ENCODE results near the gene OPN1SW.

OPN1SW gene

GRCh38 chr7:128792471-128793180 is 17.0 kb upstream of the OPN1SW start:
- DNase-seq, result no peak

DNA sequence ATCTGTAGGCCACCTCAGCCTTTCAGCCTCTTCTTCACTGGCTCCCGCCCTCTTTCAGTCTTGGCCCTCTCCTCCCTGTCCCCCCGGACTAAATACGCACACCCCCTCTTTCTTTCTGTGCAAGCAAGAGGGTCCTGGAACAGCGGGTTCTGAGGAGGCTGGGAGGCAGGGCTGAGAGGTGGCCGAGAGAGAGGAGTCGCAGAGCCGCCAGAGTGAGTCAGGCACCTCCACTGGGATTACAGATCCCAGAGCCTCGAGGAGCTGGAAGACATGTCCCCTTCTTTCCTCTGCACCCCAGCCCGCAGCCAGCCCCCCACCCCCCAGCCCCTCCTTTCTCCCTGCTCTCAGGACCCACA is 16.4 kb upstream of the OPN1SW start:
- no peak for DNase-seq

DNA sequence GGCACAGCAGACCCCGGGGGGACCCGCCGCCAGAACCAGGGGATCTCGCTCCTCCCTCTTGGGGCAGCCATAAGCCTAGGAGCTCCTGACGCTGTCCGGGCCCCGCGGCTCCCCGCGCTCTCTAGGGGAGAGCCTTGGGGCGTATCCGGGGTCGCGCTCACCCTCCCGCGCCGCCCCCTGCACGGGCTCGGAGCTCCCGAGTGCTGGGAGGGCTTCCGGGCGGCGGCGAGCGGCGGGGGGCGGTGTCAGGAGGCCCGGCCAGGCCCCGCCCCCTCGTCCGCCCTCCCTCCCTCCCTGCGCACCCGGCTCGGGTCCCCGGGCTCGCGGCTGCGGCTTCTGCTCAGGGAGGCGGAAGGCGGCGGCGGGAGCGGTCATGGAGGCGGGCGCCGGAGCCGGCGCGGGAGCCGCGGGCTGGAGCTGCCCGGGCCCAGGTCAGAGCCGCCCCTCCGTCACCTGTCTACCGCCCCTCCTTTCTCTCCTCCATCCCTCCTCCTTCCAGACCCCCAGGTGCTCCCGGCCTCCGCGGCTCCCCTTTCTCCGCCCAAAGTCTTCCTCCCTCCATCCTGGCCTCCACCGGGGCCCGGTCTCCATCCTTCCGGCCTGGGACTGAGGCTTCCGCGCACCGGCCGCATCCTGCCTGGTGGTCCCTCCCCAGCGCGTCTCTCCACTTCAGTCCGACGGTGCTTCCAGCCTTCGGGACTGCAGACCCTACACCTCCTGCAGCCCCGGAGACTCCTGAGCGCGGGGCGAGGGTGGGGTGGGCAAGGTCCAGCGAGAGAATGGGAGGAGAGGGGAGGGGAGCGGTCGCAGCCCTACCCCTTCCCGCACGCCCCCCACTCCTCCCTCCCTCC is 15.8 kb upstream of the OPN1SW start, which contains the start of gene CCDC136:
CCDC136 (plus strand) TSS at position 848 of the 851 bp plus-strand sequence. CDS start 444 bp downstream, outside the sequence.
- peak; percentile 75 for DNase-seq

- DNase-seq, result no peak
Measured at GRCh38 chr7:128790315-128791041, 14.9 kb upstream of the OPN1SW start.

GRCh38 chr7:128788446-128789412 is 13.1 kb upstream of the OPN1SW start:
- no peak for DNase-seq

- no peak for DNase-seq
Measured at GRCh38 chr7:128785738-128786137, 10.1 kb upstream of the OPN1SW start.

DNA sequence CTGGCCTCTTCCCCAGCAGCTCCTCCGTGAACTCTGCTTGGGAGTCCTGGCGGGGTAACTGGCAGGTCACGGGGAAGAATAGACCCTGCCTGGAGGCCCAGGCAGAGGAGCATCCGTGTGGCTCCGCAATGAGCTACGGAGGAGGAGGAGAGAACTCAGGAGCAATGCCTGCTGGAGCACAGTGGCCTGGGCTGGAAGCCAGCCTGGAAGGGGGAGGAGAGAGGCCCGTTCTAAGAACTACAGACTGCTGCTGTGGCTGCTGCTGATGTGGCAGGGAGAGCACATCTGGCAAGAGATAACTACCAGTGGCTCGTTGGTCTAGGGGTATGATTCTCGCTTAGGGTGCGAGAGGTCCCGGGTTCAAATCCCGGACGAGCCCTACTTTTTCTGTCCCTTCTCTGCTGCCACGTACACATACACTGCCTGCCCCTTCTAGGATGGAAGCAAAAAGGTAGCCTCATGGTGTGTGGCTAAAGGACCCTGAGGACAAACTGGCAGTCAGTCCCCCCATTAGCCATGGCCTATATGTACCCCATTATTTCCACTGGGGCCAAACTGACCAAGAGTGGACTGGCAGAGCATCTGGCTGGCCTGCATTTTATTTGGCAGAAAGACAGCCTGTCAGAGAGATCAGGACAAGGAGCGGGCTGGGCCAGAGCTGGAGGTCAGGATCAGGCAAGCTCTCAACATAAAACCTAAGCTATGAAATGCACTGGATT is 7.7 kb upstream of the OPN1SW start:
- DNase-seq, result no peak

DNA sequence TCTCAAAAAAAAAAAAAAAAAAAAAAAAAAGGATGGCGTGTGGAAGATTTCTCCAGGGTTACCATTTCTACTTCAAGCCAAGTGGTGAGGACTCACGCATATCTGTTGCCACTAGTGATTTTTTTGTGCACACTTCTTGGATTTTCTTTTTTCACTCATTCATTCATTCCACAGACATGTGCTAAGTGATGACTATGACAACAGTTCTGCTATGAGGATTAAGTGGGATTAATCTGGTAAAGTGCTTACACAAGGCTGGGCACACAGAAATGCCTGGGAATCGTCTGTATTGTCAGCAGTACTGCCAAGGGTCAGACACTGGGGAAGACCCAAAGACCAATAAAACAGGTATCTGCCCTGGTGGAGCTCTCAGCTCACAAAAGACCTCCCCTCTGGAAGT is 6.3 kb upstream of the OPN1SW start:
- DNase-seq, result no peak

DNA sequence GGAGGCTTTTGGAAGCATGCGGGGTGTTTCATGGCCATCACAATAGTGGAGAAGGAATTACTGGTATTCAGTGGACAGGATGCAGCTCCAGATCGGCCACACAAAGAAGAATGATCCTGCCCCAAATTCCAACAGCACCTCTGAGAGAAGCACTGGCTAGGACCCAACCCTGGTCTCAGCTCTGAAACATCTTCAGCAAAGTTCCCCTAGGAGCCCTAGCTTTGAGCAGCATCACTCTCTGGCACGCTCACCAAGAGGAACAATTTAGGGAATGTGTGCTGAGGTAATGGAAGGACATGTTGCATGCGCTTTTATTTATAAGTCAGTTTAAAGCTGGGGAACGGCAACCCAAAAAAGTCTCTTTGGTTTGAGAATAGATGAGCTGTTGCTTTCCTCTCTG is 5.5 kb upstream of the OPN1SW start:
- DNase-seq, result no peak

- no peak for DNase-seq
Measured at GRCh38 chr7:128778946-128779345, 3.4 kb upstream of the OPN1SW start.

- no peak for DNase-seq
Measured at GRCh38 chr7:128777156-128778123, 1.8 kb upstream of the OPN1SW start.

DNA sequence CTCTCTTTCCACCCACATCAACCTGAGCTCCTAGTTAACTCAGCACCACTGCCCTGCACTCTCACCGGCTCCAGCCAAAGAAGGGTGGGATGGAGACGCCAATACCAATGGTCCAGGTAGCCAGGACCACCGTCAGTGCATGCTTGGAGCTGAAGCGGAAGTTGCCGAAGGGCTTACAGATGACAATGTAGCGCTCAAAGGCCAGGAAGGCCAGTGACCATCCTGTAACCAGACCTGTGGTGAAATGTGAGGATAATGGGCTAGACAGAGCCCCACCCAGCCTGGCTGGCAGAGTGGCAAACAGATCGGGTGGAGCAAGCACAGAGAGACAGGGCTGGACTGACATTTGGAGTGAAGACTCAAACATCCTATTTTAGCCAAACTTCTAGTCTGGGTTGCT is 673 bp downstream of the OPN1SW start:
- DNase-seq, result no peak

GRCh38 chr7:128774029-128774689 is 1.4 kb downstream of the OPN1SW start:
- no peak for DNase-seq

- no peak for DNase-seq
Measured at GRCh38 chr7:128773604-128774003, 2.0 kb downstream of the OPN1SW start.

- no peak for DNase-seq
Measured at GRCh38 chr7:128770233-128770632, 5.4 kb downstream of the OPN1SW start.

DNA sequence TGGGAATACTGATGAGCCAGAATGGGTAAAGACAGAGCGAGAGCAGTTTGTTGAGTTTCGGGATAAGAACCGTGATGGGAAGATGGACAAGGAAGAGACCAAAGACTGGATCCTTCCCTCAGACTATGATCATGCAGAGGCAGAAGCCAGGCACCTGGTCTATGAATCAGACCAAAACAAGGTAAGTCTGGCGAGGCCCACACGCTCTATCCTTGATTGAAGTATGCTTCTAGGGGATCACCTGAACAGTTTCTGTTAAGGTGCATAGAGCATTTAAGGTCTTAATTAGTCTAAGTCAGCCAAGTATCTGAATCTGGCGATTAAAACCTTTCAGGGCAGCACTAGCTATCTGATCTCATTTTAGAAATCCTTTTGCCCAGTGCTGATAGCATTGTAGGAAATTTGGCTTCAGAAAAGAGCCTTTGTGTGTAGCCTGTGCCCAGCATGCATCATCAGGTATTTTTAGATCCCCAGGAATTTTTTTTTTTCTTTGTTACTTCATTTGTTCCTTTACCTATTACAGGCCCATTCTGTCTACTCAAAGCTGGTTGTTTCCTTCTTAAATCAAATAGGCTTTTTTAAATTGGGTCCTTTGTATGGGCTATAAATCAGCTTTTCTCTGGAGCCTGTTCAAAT is 8.0 kb downstream of the OPN1SW start:
- DNase-seq, result no peak

DNA sequence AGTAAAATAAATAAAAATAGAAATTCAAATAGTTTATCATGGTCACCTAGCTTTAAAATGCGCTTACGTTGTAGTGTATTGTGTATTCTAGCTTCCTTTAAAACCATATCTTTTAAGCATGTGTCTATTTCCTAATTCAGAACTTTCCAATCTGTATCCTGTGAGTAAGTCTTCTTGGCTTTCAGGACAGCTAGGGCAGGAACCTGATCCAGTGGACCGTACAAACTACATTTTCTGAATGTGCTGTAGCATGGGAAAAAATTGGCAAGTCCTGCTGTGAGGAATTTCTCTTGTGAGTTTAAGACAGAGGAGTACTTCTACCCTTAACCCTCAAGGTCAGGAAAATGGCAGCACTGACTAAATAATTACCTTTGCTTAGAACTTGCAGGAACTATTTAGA is 12.1 kb downstream of the OPN1SW start:
- no peak for DNase-seq

DNA sequence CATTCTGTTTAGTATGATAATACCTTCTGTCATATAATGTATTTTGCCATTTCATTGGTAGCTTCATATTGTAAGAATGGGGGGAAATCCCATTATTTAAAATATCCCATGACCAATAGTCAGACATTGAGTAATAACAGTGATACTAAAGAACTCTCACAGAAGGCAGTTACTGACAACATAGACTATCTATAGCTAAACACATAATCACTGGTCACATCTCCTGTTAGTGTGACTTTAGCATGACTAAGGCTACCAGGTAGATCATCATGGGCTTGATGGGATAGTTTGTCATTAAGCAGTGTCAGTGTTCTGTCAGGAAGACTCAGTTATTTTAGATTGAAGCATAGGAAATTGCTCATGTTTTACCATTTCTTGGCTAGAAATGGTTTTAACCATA is 16.4 kb downstream of the OPN1SW start:
- DNase-seq, result no peak

GRCh38 chr7:128758553-128758952 is 17.0 kb downstream of the OPN1SW start:
- no peak for DNase-seq
